Activated CD4-positive, alpha-beta memory T cell treated with anti-CD3 and anti-CD28 coated beads, Interleukin-2, amount 10 ng/mL, durations not matched to agents 7 days and 5 days (primary cell): ENCODE results near the gene RAD9A. TPM values are rescaled to one million over a fixed set of nuclear protein-coding genes. Genes with fewer than 3 reads are reported as not detected.

ENCODE experiments used
- CTCF ChIA-PET: fragments of 350-600 bp; sonication (Branson Sonifier 250); formaldehyde crosslinking; loops from one replicate; lab custom pipeline; 2021; ENCODE audit warnings: antibody characterized with exemption, inconsistent platforms; lab: Charles Lee
- POLR2A ChIA-PET: fragments of 350-600 bp; sonication (Branson Sonifier 250); formaldehyde crosslinking; loops from one replicate; lab custom pipeline; 2021; ENCODE audit warnings: antibody characterized with exemption; lab: Charles Lee
- DNase-seq: peaks from one replicate; pipeline ENCODE4 v3.0.0-alpha.2; 2020
- H3K27ac Mint-ChIP-seq: one replicate; pipeline ENCODE4 v1.8.0; 2021; ENCODE audit warnings: mild to moderate bottlenecking, mixed read lengths
- H3K27me3 Mint-ChIP-seq: one replicate; pipeline ENCODE4 v1.8.0; 2021; ENCODE audit warnings: mixed read lengths
- H3K36me3 Mint-ChIP-seq: one replicate; pipeline ENCODE4 v1.8.0; 2021; ENCODE audit warnings: low read depth, mixed read lengths
- H3K4me1 Mint-ChIP-seq: one replicate; pipeline ENCODE4 v1.8.0; 2021; ENCODE audit warnings: mixed read lengths
- H3K4me3 Mint-ChIP-seq: one replicate; pipeline ENCODE4 v1.8.0; 2021; ENCODE audit warnings: mild to moderate bottlenecking, mixed read lengths
- H3K9me3 Mint-ChIP-seq: one replicate; pipeline ENCODE4 v1.8.0; 2021; ENCODE audit warnings: mixed read lengths
- total RNA-seq, 2 experiments: library from RNA; stranded (reverse); gene quantifications; one replicate each; pipeline ENCODE4 v1.2.3, GENCODE V29; 2021

Gene RAD9A
- total RNA-seq, 2 experiments from 2014 or later, result 48.0 to 53.9 TPM

- H3K4me3 Mint-ChIP-seq, result peak overlapping the region; percentile 64
- POLR2A ChIA-PET, result interaction anchor here (1.1 to 6.1 kb wide), 4 partner anchors 8 to 17 kb away, joined by 3 to 85 read pairs (median 4); partner anchors contain the start of gene POLD4
- no peak for DNase-seq
These were observed 20.4 kb upstream of the RAD9A start for GRCh38 chr11:67371189-67371910.

DNA sequence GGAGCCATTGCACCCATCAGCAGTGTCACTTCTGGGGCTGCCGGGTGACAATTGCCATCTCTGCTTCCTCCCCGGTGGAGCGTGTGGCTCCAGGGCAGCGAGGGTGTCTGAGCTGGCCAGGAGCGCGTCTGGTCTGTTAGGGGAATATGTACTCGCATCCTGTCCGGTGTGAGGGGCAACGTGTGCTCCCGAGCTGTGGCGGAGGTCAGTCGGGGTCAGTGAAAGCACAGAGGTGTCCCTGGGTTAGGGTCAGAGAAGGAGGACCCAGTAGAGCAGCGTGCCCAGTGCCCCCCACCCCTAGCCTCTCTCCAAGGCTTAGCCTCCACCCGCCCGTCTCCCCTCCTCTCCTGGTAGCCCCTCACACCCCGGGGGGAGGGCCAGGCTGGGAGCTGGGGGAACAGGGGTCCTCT is 19.9 kb upstream of the RAD9A start:
- H3K4me1 Mint-ChIP-seq, result peaks cover 54% of the 10 kb centered on the region
- CTCF ChIA-PET, result interaction anchor here (2.0 to 35.2 kb wide), 3 partner anchors 10 to 111 kb away, joined by 6 to 847 read pairs (median 49); partner anchors contain the start of gene POLD4
- DNase-seq, result no peak
- POLR2A ChIA-PET, result interaction anchor here (1.2 to 6.1 kb wide), 2 partner anchors 9 to 18 kb away, joined by 3 to 85 read pairs; partner anchors contain the start of gene POLD4
- H3K9me3 Mint-ChIP-seq, result no peaks in the 10 kb centered on the region
- peaks cover 70% of the 10 kb centered on the region for H3K27me3 Mint-ChIP-seq
- no peaks in the 10 kb centered on the region for H3K36me3 Mint-ChIP-seq
- H3K27ac Mint-ChIP-seq, result no peak overlapping the region
- H3K4me3 Mint-ChIP-seq, result peak overlapping the region; percentile 64

More at GRCh38 chr11:67371189-67371910, 20.4 kb upstream of the RAD9A start:
- no peaks in the 10 kb centered on the region for H3K9me3 Mint-ChIP-seq
- H3K4me1 Mint-ChIP-seq, result peaks cover 54% of the 10 kb centered on the region
- H3K36me3 Mint-ChIP-seq, result no peaks in the 10 kb centered on the region
- CTCF ChIA-PET, result interaction anchor here (0.6 to 35.2 kb wide), 5 partner anchors 10 to 110 kb away, joined by 5 to 847 read pairs (median 6); partner anchors contain the start of gene POLD4
- H3K27me3 Mint-ChIP-seq, result peaks cover 65% of the 10 kb centered on the region
- H3K27ac Mint-ChIP-seq, result no peak overlapping the region

DNA sequence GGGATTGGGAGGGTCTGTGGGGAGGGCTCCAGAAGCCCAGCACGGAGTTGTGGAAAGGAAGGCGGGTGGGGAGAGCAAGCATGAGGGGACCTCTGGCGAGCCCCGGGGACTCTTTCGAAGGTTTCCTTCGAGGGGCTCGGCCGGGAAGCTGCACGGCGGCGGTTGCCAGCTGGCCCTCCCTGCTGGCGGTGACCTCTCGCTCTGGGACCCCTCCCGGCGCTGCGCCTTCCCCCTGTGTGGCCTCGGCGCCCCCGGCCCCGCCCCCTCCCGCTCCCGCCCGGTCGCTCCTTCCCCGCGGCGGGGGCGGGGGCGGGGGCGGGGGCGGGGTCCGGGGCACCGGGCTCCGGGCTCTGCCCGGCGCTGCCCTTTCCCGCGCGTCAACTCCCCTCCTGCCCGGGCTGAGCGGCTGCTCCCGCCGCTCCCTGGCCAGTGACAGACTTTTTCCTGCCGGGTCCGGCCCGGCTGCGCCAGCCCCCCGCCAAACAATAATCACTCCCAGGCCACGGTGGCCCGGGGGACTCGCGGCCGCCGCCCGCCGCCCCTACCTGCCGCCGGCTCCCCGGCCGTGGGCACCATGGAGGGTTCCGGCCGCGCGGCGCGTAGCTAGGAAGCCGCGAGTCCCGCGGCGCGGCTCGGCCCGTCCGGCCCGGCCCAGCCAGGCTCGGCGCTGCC is 19.3 kb upstream of the RAD9A start:
- ChIA-PET POLR2A (interaction anchor here (0.6 to 6.1 kb wide), 6 partner anchors 9 to 101 kb away, joined by 3 to 85 read pairs (median 4); partner anchors contain the start of genes POLD4 and TMEM134), CTCF (interaction anchor here (6.0 to 35.2 kb wide), 2 partner anchors 9 to 15 kb away, joined by 49 to 847 read pairs; partner anchors contain the start of gene POLD4)
- H3K9me3 Mint-ChIP-seq, result no peaks in the 10 kb centered on the region
- H3K27me3 Mint-ChIP-seq, result peaks cover 73% of the 10 kb centered on the region
- no peak for DNase-seq
- no peaks in the 10 kb centered on the region for H3K36me3 Mint-ChIP-seq
- H3K27ac Mint-ChIP-seq, result no peak overlapping the region
- H3K4me3 Mint-ChIP-seq, result no peak overlapping the region
- H3K4me1 Mint-ChIP-seq, result peaks cover 54% of the 10 kb centered on the region

DNA sequence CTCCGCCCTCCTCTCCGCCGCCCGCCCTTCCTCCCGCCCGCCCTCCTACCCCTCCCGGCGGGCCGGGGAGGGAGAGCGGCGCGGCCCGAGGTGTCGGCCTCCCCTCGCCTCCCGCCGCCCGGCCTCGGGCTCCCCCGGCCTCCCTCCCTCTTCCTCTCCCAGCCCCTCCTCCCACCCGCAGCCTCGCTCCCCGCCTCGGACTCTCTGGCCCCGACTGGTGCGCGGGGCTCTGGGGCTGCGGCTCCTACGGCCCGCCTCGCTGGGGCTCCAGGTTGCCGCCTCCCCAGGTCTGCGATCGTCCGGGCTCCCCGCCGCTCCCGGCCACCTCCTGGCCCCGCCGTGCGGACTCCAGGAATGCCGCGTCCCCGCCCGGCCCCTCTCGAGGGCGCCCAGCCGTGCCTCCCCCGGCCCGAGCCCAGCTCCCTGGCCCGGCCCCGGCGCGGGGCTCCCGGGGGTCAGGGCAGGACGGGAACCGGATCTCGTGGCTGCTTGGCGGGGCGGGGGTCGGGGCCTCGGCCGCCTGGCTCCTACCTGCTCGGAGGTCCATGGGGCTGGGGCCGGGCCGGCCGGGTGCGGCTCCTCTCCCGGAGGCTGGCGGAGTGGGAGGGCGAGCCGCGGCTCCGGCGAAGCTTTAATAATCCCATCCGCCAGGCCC is 18.7 kb upstream of the RAD9A start, which contains the start of gene CLCF1:
Gene CLCF1, minus strand, starts transcription at position 606 of the 655 bp plus-strand sequence. Its CDS starts 59 bp downstream, at position 547.
- POLR2A ChIA-PET, result interaction anchor here (1.2 to 6.1 kb wide), 5 partner anchors 12 to 133 kb away, joined by 3 to 85 read pairs (median 4); partner anchors contain the start of genes POLD4 and TMEM134
- CTCF ChIA-PET, result interaction anchor here (1.1 to 35.2 kb wide), 7 partner anchors 8 to 42 kb away, joined by 3 to 847 read pairs (median 12); partner anchors contain the start of genes POLD4 and PPP1CA
- no peak for DNase-seq
- Mint-ChIP-seq H3K4me3 (peak within 1 kb of the TSS; percentile 82), H3K27me3 (peaks cover 70% of the 10 kb centered on the region), H3K9me3 (no peaks in the 10 kb centered on the region), H3K27ac (peak within 1 kb of the TSS; percentile 56), H3K4me1 (peaks cover 49% of the 10 kb centered on the region), H3K36me3 (no peaks in the 10 kb centered on the region)

GRCh38 chr11:67373648-67374570 is 17.9 kb upstream of the RAD9A start:
- Mint-ChIP-seq H3K27me3 (peaks cover 64% of the 10 kb centered on the region), H3K4me3 (peak overlapping the region; percentile 82), H3K27ac (peak overlapping the region; percentile 56), H3K36me3 (no peaks in the 10 kb centered on the region), H3K4me1 (peaks cover 41% of the 10 kb centered on the region), H3K9me3 (no peaks in the 10 kb centered on the region)
- ChIA-PET POLR2A (interaction anchor here (0.9 to 6.1 kb wide), 6 partner anchors 10 to 134 kb away, joined by 3 to 85 read pairs (median 4); partner anchors contain the start of genes POLD4 and TMEM134), CTCF (interaction anchor here (0.9 to 35.2 kb wide), 7 partner anchors 9 to 48 kb away, joined by 3 to 847 read pairs (median 4); partner anchors contain the start of genes POLD4 and PPP1CA)
- DNase-seq, result peak; percentile 72

DNA sequence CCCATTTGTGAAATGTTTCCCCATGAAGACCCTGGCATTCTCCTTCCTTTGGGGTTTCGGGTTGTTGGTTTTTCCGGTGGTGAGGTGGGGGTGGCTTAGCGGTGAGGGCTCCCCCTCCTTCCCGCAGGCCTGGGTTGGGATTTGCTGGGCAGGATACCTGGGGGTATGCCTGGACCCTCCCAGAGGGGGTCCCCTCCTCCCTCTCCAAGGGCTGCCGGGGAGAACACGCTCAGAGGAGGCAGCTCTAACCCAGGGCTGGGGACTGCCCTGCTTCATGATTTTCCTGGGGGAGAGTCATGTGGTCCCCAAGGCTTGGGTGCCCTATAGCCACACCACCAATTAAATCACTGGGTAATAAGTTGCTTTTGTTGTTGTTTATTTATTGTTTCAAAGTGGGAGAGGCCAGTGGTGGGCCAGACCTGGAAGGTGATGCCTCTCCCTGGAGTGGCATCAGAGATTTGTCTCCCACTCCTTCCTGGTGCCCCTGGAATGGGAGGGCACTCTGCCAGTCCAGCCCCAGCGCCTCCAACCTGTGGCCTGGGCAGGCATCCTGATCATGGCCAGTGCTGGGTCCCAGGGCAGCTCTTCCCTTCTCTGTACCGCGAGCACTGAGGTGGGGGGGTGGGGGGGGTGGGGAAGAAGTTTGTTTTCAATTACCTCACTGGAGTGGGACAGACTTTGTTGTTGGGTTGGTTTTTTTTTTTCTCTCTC is 17.1 kb upstream of the RAD9A start:
- CTCF ChIA-PET, result interaction anchor here (0.9 to 35.2 kb wide), 7 partner anchors 8 to 49 kb away, joined by 3 to 847 read pairs (median 4); partner anchors contain the start of genes POLD4 and PPP1CA
- Mint-ChIP-seq H3K27ac (no peak overlapping the region), H3K9me3 (no peaks in the 10 kb centered on the region), H3K27me3 (peaks cover 59% of the 10 kb centered on the region), H3K4me3 (peak overlapping the region; percentile 32), H3K4me1 (peaks cover 32% of the 10 kb centered on the region), H3K36me3 (no peaks in the 10 kb centered on the region)
- POLR2A ChIA-PET, result interaction anchor here (0.9 to 8.7 kb wide), 5 partner anchors 11 to 135 kb away, joined by 3 to 122 read pairs (median 6); partner anchors contain the start of genes POLD4 and TMEM134
- DNase-seq, result no peak

- H3K4me3 Mint-ChIP-seq, result no peak overlapping the region
- H3K9me3 Mint-ChIP-seq, result no peaks in the 10 kb centered on the region
- no peak overlapping the region for H3K27ac Mint-ChIP-seq
- ChIA-PET CTCF (interaction anchor here (1.4 to 35.2 kb wide), 3 partner anchors 18 to 30 kb away, joined by 3 to 847 read pairs (median 17); partner anchors contain the start of genes POLD4 and PPP1CA), POLR2A (interaction anchor here (1.1 to 8.7 kb wide), 4 partner anchors 16 to 30 kb away, joined by 3 to 122 read pairs (median 8); partner anchors contain the start of genes POLD4, PPP1CA and RAD9A)
- DNase-seq, result no peak
- H3K36me3 Mint-ChIP-seq, result no peaks in the 10 kb centered on the region
- peaks cover 54% of the 10 kb centered on the region for H3K27me3 Mint-ChIP-seq
- peaks cover 27% of the 10 kb centered on the region for H3K4me1 Mint-ChIP-seq
These were observed 16.3 kb upstream of the RAD9A start for GRCh38 chr11:67375320-67376055.

DNA sequence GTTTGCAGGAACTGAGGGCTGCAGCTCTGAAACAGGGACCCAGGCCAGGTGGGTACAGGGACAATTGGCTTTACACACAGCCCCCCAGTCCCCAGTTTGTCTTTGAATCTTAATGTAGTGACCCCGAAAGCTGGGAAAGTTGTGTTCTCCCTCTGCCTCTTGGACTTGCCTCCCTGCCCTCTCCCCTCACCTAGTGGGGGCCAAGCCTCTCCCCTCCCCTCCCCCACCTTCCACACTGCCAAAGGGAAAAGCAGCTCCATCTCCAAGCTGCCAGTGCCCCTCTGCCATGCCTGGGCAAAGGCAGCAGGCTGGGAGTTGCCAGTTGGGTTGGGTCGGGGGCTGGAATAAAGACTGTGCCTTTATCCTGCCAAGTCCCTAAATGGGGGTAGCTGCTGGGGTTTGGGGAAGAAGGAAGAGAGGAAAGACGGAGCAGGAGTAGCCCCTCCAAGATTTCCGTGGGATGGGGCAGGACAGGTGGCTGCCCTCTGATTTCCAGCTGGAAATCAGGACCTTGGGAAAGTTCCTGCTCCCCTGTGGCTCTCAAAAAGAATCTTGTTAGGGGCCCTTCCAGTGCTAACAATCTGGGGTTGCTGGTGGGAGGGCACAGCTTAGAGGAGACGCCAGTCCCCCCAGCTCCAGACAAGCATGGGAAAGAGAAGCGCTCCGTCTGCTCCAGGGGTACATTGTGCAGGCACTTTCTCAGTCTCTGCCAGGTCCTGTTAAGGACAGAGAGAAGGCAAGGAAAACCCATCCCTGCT is 15.5 kb upstream of the RAD9A start:
- H3K4me1 Mint-ChIP-seq, result peaks cover 21% of the 10 kb centered on the region
- ChIA-PET CTCF (interaction anchor here (1.4 to 35.2 kb wide), 3 partner anchors 19 to 30 kb away, joined by 3 to 847 read pairs (median 17); partner anchors contain the start of genes POLD4 and PPP1CA), POLR2A (interaction anchor here (1.1 to 8.7 kb wide), 4 partner anchors 16 to 31 kb away, joined by 3 to 122 read pairs (median 8); partner anchors contain the start of genes POLD4, PPP1CA and RAD9A)
- H3K9me3 Mint-ChIP-seq, result no peaks in the 10 kb centered on the region
- H3K4me3 Mint-ChIP-seq, result no peak overlapping the region
- H3K27me3 Mint-ChIP-seq, result peaks cover 51% of the 10 kb centered on the region
- no peak for DNase-seq
- no peaks in the 10 kb centered on the region for H3K36me3 Mint-ChIP-seq
- no peak overlapping the region for H3K27ac Mint-ChIP-seq
